GM12891 (cell line): ENCODE data around the gene TTC7B.

Experiments
- POLR2A ChIP-seq: IDR thresholded peaks from 2 replicates; pipeline ENCODE4 v1.6.1; 2011; ENCODE audit warnings: low read depth, low read length, control low read depth
- POLR2AphosphoS5 ChIP-seq: IDR thresholded peaks from 2 replicates; pipeline ENCODE4 v1.6.1; 2011; ENCODE audit warnings: low read depth, low read length, control low read depth

DNA sequence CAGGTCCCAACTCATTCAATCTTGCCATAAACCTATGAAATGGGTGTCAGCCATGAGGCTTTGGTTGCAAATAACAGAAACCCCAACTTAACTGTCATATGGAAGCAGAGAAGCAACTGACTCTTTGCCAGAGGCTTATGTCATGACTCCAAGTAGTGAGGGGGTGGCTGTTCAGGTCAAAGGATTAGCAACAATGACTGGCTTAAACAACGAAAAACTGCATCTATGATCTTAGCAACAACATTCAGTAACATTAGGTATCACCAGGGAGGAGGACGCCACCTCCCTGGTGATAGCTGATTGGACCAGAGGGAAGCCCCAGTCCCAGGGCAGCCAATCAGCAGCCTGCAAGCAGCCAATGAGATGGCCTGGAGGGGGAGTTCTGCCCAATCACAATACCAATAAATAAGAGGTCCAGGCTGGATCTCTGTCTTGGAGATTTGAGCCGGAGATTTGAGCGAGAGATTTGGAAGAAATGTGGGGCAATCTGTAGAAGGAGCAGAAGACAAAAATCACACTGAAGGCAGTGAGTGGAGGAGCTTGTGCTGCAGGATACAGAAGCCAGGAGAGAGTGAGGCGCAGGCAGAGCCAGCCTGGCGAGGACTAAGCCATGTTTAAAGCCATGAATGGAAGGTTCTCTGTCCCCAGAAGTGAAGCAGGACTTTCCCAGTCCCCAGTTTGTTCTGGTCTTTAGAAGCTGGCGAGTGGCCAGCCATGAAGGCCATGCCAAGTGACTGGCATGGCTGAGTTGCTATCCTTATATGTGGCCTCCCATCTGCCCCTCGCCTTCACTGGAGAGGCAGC is 326.1 kb downstream of the TTC7B start:
- no peak for TF ChIP-seq POLR2AphosphoS5
- TF ChIP-seq POLR2A = no peak
